Measurements from ENCODE around the gene MET. TPM values are rescaled to one million over a fixed set of nuclear protein-coding genes. Genes with fewer than 3 reads are reported as not detected.

The MET gene
- total and polyA plus RNA-seq, 2 of the 13 experiments (the other 11 are each of a cell fraction or from before 2014, with no cell fraction given) = 21.8 to 31.5 TPM

DNA sequence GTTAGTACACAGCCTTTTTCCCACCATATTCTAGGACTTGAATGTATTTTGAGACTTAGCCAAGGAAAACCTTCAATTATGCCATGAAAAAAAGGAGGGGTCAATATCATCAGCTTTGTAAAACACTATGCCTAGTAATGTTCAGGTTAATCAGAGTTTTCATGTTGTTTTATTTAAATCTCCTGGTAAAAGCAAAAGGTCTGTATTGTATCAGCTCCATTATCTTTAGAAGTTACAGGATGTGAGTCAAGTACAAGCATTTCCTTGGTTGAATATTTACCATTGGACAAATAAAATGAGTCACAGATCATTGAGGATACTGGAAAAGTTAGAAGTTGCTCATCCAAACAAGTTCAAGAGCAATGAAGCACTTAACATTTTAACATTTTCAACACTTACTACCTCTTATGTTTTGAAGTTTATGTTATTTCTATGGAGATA lies 100.4 kb downstream of the MET start:
- H3K27ac ChIP-seq (ENCODE audit: extremely low read length, insufficient read depth, low read length) = peak overlapping the region; percentile 56
- H3K4me2 ChIP-seq (ENCODE audit: low read depth, low read length) = peak overlapping the region; percentile 40
- no peak overlapping the region; a peak in 1 of 6 replicates for H3K4me3 ChIP-seq (replicated peaks in 1 of 3; ENCODE audit: insufficient read depth in 1 of 3, low read depth in 2 of 3, low read length in 3 of 3)
- no peak overlapping the region; the same call in 1 of the 2 replicates for H3K9ac ChIP-seq (ENCODE audit: insufficient read depth, low read depth, low read length)
- in situ Hi-C loops (cut with HindIII; ENCODE audit: extremely low pct_ligation_motif_present, low pct_unique_long_range_greater_than_20kb) (no loop called here), intact Hi-C loops (cut with micrococcal nuclease; ENCODE audit: unreplicated experiment) (loop anchor here (2.0 kb wide), 1 partner anchor 36 kb away; no protein-coding TSS in a partner anchor)
- no peaks in the 10 kb centered on the region for H3K27me3 ChIP-seq (ENCODE audit: control insufficient read depth in 1 of 2, insufficient read depth in 2 of 2, low read length in 2 of 2)
- no peaks in the 10 kb centered on the region for H4K20me1 ChIP-seq (ENCODE audit: insufficient read depth, low read length)
- POLR2A ChIA-PET = interaction anchor here (1.0 to 1.8 kb wide), 7 partner anchors 9 to 182 kb away, joined by 4 to 10 read pairs (median 7); partner anchors contain the start of gene MET
- BruUV-seq (replicated peaks) = no TSS peak
- H3K4me1 ChIP-seq (ENCODE audit: insufficient read depth, low read length) = peaks cover 42% of the 10 kb centered on the region
- CTCF ChIA-PET (ENCODE audit: low intra/inter-chr PET ratio, low total read pairs) = no interaction called here
- peak; percentile 97 for ATAC-seq
- peaks cover 8% of the 10 kb centered on the region; the same call in 1 of the 2 replicates for H3K9me3 ChIP-seq (ENCODE audit: low read length)
- DNase-seq (ENCODE audit: low spot score) = peak; percentile 87
- FAIRE-seq = peak; percentile 95
- peaks cover 2 to 18% of the 10 kb centered on the region in 2 experiments for H3K36me3 ChIP-seq (replicated peaks in 1 of 2; ENCODE audit: control insufficient read depth in 1 of 2, insufficient read depth in 2 of 2, low read length in 2 of 2)
- no peaks in the 10 kb centered on the region for H3K79me2 ChIP-seq (ENCODE audit: insufficient read depth, low read length)
- H2AFZ ChIP-seq (ENCODE audit: low read length) = no peak overlapping the region
- TF ChIP-seq ZNF761 (CRISPR knock-in tag; conservative IDR thresholded peaks at IDR 0.05) (no peak), ZMAT3 (CRISPR knock-in tag; conservative IDR thresholded peaks at IDR 0.05) (no peak), NR3C1 (CRISPR knock-in tag; IDR thresholded peaks at IDR 0.05) (no peak), HNRNPL (IDR thresholded peaks at IDR 0.05; ENCODE audit: low read depth, low read length) (no peak), ZFP41 (CRISPR knock-in tag; IDR thresholded peaks at IDR 0.05; ENCODE audit: borderline replicate concordance) (no peak), CEBPG (CRISPR knock-in tag; IDR thresholded peaks at IDR 0.05) (peak; percentile 44), ERF (CRISPR knock-in tag; IDR thresholded peaks at IDR 0.05) (peak; percentile 52), TEAD3 (CRISPR knock-in tag; optimal IDR thresholded peaks at IDR 0.05; ENCODE audit: borderline replicate concordance) (peak; percentile 9), SP5 (CRISPR knock-in tag; IDR thresholded peaks at IDR 0.05; ENCODE audit: borderline replicate concordance, low read depth) (peak; percentile 11; the same call in 1 of the 2 replicates), MIER3 (CRISPR knock-in tag; IDR thresholded peaks at IDR 0.05; ENCODE audit: borderline replicate concordance) (peak; percentile 48; the same call in 1 of the 2 replicates), GABPB1 (CRISPR knock-in tag; IDR thresholded peaks at IDR 0.05) (no peak), NRL (CRISPR knock-in tag; IDR thresholded peaks at IDR 0.05; ENCODE audit: borderline replicate concordance) (no peak), TARDBP (CRISPR knock-in tag; IDR thresholded peaks at IDR 0.05) (peak; percentile 68; the same call in 1 of the 2 replicates), RXRB (CRISPR knock-in tag; IDR thresholded peaks at IDR 0.05; ENCODE audit: borderline replicate concordance) (peak; percentile 80), SMAD3 (CRISPR knock-in tag; IDR thresholded peaks at IDR 0.05) (no peak)
- TF ChIP-seq, protein P1, sequence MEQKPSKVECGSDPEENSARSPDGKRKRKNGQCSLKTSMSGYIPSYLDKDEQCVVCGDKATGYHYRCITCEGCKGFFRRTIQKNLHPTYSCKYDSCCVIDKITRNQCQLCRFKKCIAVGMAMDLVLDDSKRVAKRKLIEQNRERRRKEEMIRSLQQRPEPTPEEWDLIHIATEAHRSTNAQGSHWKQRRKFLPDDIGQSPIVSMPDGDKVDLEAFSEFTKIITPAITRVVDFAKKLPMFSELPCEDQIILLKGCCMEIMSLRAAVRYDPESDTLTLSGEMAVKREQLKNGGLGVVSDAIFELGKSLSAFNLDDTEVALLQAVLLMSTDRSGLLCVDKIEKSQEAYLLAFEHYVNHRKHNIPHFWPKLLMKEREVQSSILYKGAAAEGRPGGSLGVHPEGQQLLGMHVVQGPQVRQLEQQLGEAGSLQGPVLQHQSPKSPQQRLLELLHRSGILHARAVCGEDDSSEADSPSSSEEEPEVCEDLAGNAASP (CRISPR knock-in tag; IDR thresholded peaks at IDR 0.05; ENCODE audit: borderline replicate concordance) = peak; percentile 34; the same call in 1 of the 2 replicates
- TF ChIP-seq, protein P2, sequence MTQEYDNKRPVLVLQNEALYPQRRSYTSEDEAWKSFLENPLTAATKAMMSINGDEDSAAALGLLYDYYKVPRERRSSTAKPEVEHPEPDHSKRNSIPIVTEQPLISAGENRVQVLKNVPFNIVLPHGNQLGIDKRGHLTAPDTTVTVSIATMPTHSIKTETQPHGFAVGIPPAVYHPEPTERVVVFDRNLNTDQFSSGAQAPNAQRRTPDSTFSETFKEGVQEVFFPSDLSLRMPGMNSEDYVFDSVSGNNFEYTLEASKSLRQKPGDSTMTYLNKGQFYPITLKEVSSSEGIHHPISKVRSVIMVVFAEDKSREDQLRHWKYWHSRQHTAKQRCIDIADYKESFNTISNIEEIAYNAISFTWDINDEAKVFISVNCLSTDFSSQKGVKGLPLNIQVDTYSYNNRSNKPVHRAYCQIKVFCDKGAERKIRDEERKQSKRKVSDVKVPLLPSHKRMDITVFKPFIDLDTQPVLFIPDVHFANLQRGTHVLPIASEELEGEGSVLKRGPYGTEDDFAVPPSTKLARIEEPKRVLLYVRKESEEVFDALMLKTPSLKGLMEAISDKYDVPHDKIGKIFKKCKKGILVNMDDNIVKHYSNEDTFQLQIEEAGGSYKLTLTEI (CRISPR knock-in tag; conservative IDR thresholded peaks at IDR 0.05) = no peak
- TF ChIP-seq, protein P3, sequence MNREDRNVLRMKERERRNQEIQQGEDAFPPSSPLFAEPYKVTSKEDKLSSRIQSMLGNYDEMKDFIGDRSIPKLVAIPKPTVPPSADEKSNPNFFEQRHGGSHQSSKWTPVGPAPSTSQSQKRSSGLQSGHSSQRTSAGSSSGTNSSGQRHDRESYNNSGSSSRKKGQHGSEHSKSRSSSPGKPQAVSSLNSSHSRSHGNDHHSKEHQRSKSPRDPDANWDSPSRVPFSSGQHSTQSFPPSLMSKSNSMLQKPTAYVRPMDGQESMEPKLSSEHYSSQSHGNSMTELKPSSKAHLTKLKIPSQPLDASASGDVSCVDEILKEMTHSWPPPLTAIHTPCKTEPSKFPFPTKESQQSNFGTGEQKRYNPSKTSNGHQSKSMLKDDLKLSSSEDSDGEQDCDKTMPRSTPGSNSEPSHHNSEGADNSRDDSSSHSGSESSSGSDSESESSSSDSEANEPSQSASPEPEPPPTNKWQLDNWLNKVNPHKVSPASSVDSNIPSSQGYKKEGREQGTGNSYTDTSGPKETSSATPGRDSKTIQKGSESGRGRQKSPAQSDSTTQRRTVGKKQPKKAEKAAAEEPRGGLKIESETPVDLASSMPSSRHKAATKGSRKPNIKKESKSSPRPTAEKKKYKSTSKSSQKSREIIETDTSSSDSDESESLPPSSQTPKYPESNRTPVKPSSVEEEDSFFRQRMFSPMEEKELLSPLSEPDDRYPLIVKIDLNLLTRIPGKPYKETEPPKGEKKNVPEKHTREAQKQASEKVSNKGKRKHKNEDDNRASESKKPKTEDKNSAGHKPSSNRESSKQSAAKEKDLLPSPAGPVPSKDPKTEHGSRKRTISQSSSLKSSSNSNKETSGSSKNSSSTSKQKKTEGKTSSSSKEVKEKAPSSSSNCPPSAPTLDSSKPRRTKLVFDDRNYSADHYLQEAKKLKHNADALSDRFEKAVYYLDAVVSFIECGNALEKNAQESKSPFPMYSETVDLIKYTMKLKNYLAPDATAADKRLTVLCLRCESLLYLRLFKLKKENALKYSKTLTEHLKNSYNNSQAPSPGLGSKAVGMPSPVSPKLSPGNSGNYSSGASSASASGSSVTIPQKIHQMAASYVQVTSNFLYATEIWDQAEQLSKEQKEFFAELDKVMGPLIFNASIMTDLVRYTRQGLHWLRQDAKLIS (CRISPR knock-in tag; IDR thresholded peaks at IDR 0.05) = no peak
- TF ChIP-seq, protein P4, sequence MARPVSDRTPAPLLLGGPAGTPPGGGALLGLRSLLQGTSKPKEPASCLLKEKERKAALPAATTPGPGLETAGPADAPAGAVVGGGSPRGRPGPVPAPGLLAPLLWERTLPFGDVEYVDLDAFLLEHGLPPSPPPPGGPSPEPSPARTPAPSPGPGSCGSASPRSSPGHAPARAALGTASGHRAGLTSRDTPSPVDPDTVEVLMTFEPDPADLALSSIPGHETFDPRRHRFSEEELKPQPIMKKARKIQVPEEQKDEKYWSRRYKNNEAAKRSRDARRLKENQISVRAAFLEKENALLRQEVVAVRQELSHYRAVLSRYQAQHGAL (CRISPR knock-in tag; IDR thresholded peaks at IDR 0.05; ENCODE audit: not compliant biosample characterization) = no peak

Measured in HepG2 (cell line).